Measurements from ENCODE around the gene EDAR. TPM values are rescaled to one million over a fixed set of nuclear protein-coding genes. Genes with fewer than 3 reads are reported as not detected.

The EDAR gene
- total and polyA plus RNA-seq, 2 of the 8 experiments (the other 6 are each of a cell fraction or from before 2014, with no cell fraction given) = not detected

- TF ChIP-seq ATF3 (IDR thresholded peaks at IDR 0.05; ENCODE audit: insufficient read depth, low read depth, low read length) (no peak), POU5F1 (IDR thresholded peaks at IDR 0.05; ENCODE audit: low read depth, low read length) (no peak), E2F6 (IDR thresholded peaks at IDR 0.05) (no peak), MAFK (IDR thresholded peaks at IDR 0.05; ENCODE audit: low read depth, low read length) (no peak), CHD2 (IDR thresholded peaks at IDR 0.05; ENCODE audit: low read length) (no peak), GTF2F1 (IDR thresholded peaks at IDR 0.05; ENCODE audit: borderline replicate concordance, low read depth, low read length) (no peak), KDM1A (IDR thresholded peaks at IDR 0.05; ENCODE audit: borderline replicate concordance, low read length) (no peak), TCF12 (IDR thresholded peaks at IDR 0.05; ENCODE audit: low read depth, low read length) (no peak), YY1 (IDR thresholded peaks at IDR 0.05; ENCODE audit: low read depth, low read length) (no peak), RBBP5 (IDR thresholded peaks at IDR 0.05; ENCODE audit: borderline replicate concordance, low read depth, low read length) (no peak)
Measured at GRCh38 chr2:108940156-108940555, 48.9 kb downstream of the EDAR start (continued).

Measured in H1 (cell line).